ENCODE results near the gene ALG8.
"Not testable (repeated sequence)": the region's sequence is repeated elsewhere in the genome, so short reads cannot be mapped to it uniquely, and the experiment has no call there.

Gene ALG8

DNA sequence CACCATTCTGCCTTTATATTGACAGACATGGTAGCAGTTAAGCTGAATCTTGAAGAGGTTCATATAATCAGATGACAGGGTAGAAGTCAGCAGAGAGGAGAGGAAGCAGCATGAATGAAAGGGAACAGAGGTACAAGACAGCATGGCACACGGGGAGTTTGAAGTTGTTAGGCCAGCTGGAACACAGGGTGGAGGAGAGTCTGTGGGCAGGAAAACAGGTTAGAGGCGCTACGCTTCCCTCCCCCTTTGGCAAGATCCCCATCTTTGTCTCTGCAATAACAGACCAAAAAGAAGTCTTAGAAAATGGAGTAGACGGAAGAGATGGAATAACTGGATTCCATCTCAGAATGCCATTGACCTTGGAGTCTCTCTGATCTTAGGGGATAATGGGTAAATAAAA, 39.8 kb downstream of the ALG8 start:
- Histone ChIP-seq H3K4me2 (no peak overlapping the region), H3K9ac (no peak overlapping the region), H3K36me3 (ENCODE audit: insufficient read depth) (no peaks in the 10 kb centered on the region; the same call in none of the 2 replicates), H4K20me1 (ENCODE audit: insufficient read depth) (no peaks in the 10 kb centered on the region), H3K27ac (no peak overlapping the region), H3K79me2 (ENCODE audit: insufficient read depth, low read depth) (no peaks in the 10 kb centered on the region), H3K27me3 (ENCODE audit: insufficient read depth, low read depth) (no peaks in the 10 kb centered on the region), H3K4me3 (IDR thresholded peaks at IDR 0.05; ENCODE audit: insufficient read depth, low read depth, low read length) (no peak overlapping the region), H3K4me1 (ENCODE audit: low read depth, poor library complexity, severe bottlenecking) (no peaks in the 10 kb centered on the region), H2AFZ (ENCODE audit: low read depth) (no peak overlapping the region)
- no peak for TF ChIP-seq CTCF (conservative IDR thresholded peaks at IDR 0.05; ENCODE audit: low read depth, low read length)

DNA sequence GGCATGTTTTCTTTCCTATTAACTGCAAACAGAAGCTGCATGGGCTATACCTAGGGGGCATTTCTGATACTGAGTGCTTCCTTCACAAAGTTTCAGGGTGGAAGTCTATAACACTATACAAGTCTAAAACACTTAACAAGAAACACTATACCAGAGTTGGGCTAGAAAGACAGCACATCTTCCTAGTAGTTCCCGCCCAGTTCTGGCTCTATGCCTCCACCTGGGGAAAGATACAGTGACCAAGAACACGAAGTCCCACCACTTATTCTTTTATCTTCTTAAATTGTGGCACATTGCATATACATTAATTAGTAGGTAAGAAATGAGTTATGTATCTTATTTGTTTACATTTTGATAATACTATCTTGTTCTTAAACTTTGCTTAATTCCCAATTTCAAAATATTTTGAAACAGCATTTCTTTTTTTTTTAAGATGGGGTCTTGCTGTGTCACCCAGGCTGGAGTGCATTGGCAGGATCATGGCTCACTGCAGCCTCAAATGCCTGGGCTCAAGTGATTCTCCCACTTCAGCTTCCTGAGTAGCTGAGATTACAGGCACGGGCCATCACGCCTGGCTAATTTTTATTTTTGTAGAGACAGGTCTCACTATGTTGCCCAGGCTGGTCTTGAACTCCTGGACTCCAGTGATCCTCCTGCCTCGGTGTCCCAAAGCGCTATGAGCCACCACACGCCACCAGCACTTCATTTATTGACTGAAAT, 41.6 kb downstream of the ALG8 start:
- Histone ChIP-seq H3K4me2 (no peak overlapping the region), H4K20me1 (ENCODE audit: insufficient read depth) (no peaks in the 10 kb centered on the region), H3K27me3 (ENCODE audit: insufficient read depth, low read depth) (no peaks in the 10 kb centered on the region), H3K9ac (no peak overlapping the region), H3K79me2 (ENCODE audit: insufficient read depth, low read depth) (no peaks in the 10 kb centered on the region), H3K36me3 (ENCODE audit: insufficient read depth) (no peaks in the 10 kb centered on the region; the same call in none of the 2 replicates), H3K27ac (no peak overlapping the region), H2AFZ (ENCODE audit: low read depth) (no peak overlapping the region), H3K4me3 (IDR thresholded peaks at IDR 0.05; ENCODE audit: insufficient read depth, low read depth, low read length) (no peak overlapping the region), H3K4me1 (ENCODE audit: low read depth, poor library complexity, severe bottlenecking) (peaks cover 7% of the 10 kb centered on the region)
- TF ChIP-seq CTCF (conservative IDR thresholded peaks at IDR 0.05; ENCODE audit: low read depth, low read length): no peak

DNA sequence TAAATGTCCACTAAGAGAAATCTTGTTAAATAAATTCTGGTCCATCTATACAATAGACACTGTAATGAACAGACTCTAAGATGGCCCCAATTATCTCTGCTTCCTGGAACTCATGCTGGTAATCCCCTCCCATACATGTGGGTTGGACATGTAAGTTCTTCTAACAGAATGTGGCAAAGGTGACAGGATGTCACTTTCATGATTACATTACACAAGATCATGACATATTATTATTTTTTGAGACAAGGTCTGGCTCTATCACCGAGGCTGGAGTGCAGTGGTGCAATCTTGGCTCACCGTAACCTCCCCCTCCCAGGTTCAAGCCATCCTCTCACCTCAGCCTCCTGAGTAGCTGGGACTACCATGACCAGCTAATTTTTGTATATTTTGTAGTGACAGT, 45.2 kb downstream of the ALG8 start:
- Histone ChIP-seq H3K4me1 (ENCODE audit: low read depth, poor library complexity, severe bottlenecking) (peaks cover 7% of the 10 kb centered on the region), H4K20me1 (ENCODE audit: insufficient read depth) (no peaks in the 10 kb centered on the region), H3K36me3 (ENCODE audit: insufficient read depth) (no peaks in the 10 kb centered on the region; the same call in 1 of the 2 replicates), H3K27me3 (ENCODE audit: insufficient read depth, low read depth) (no peaks in the 10 kb centered on the region), H3K27ac (no peak overlapping the region), H3K9ac (no peak overlapping the region), H3K79me2 (ENCODE audit: insufficient read depth, low read depth) (no peaks in the 10 kb centered on the region), H3K4me3 (IDR thresholded peaks at IDR 0.05; ENCODE audit: insufficient read depth, low read depth, low read length) (no peak overlapping the region), H2AFZ (ENCODE audit: low read depth) (no peak overlapping the region), H3K4me2 (no peak overlapping the region)
- TF ChIP-seq CTCF (conservative IDR thresholded peaks at IDR 0.05; ENCODE audit: low read depth, low read length): no peak

DNA sequence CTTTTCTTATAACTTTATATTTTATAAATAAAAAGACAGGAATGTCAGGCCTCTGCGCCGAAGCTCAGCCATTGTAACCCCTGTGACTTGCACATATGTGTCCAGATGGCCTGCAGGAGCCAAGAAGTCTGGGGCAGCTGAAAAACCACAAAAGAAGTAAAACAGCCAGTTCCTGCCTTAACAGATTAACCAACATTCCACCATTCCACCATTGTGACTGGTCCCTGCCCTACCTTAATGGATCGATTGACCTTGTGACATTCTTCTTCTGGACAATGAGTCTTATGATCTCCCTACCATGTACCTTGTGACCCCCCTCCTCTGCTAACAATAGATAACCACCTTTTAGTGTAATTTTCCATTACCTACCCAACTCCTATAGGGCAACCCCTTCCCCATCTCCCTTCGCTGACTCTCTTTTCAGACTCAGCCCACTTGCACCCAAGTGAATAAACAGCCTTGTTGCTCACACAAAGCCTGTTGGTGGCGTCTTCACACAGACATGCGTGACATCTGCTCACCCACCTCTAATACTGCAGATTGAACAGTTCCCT, 52.8 kb downstream of the ALG8 start:
- not testable (repeated sequence) for H3K36me3 ChIP-seq (ENCODE audit: insufficient read depth); H3K4me2 ChIP-seq; H3K27me3 ChIP-seq (ENCODE audit: insufficient read depth, low read depth); H4K20me1 ChIP-seq (ENCODE audit: insufficient read depth); H3K27ac ChIP-seq; H3K4me1 ChIP-seq (ENCODE audit: low read depth, poor library complexity, severe bottlenecking); H3K9ac ChIP-seq; H3K4me3 ChIP-seq (IDR thresholded peaks at IDR 0.05; ENCODE audit: insufficient read depth, low read depth, low read length); H2AFZ ChIP-seq (ENCODE audit: low read depth); H3K79me2 ChIP-seq (ENCODE audit: insufficient read depth, low read depth)

- TF ChIP-seq CTCF (conservative IDR thresholded peaks at IDR 0.05; ENCODE audit: low read depth, low read length): no peak
- no peak overlapping the region for H3K9ac ChIP-seq
- H3K79me2 ChIP-seq (ENCODE audit: insufficient read depth, low read depth): no peaks in the 10 kb centered on the region
- H3K4me3 ChIP-seq (IDR thresholded peaks at IDR 0.05; ENCODE audit: insufficient read depth, low read depth, low read length): no peak overlapping the region
- no peaks in the 10 kb centered on the region for H3K4me1 ChIP-seq (ENCODE audit: low read depth, poor library complexity, severe bottlenecking)
- no peaks in the 10 kb centered on the region for H3K27me3 ChIP-seq (ENCODE audit: insufficient read depth, low read depth)
- no peaks in the 10 kb centered on the region for H3K36me3 ChIP-seq (ENCODE audit: insufficient read depth)
- no peak overlapping the region for H2AFZ ChIP-seq (ENCODE audit: low read depth)
- H3K27ac ChIP-seq: no peak overlapping the region
- no peaks in the 10 kb centered on the region for H4K20me1 ChIP-seq (ENCODE audit: insufficient read depth)
- no peak overlapping the region for H3K4me2 ChIP-seq
Measured at GRCh38 chr11:78085972-78086371, 53.5 kb downstream of the ALG8 start.

DNA sequence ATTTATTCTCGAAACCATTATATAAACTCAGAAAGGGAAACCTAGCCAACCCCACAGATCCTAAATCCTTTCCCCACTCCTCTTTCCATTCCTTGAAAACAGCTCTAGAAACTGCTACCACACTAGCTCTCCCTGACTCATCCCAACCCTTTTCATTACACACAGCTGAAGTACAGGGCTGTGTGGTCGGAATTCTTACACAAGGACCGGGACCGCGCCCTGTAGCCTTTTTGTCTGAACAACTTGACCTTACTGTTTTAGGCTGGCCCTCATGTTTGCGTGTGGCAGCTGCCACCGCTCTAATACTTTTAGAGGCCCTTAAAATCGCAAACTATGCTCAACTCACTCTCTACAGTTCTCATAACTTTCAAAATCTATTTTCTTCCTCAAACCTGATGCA, 54.9 kb downstream of the ALG8 start:
- H3K27ac ChIP-seq; H3K36me3 ChIP-seq (ENCODE audit: insufficient read depth); H2AFZ ChIP-seq (ENCODE audit: low read depth); H3K79me2 ChIP-seq (ENCODE audit: insufficient read depth, low read depth); H4K20me1 ChIP-seq (ENCODE audit: insufficient read depth); H3K27me3 ChIP-seq (ENCODE audit: insufficient read depth, low read depth); H3K4me2 ChIP-seq; H3K4me1 ChIP-seq (ENCODE audit: low read depth, poor library complexity, severe bottlenecking); H3K9ac ChIP-seq; H3K4me3 ChIP-seq (IDR thresholded peaks at IDR 0.05; ENCODE audit: insufficient read depth, low read depth, low read length): not testable (repeated sequence)

All from KMS-11 (cell line).